GM04503 (cell line): ENCODE data around the gene GLRA3.
"Not testable (repeated sequence)": the region's sequence is repeated elsewhere in the genome, so short reads cannot be mapped to it uniquely, and the experiment has no call there.

Experiments
- DNase-seq: peaks from one replicate; pipeline ENCODE4 v3.0.0-alpha.2; 2012; ENCODE audit warnings: low read depth

The GLRA3 gene

DNA sequence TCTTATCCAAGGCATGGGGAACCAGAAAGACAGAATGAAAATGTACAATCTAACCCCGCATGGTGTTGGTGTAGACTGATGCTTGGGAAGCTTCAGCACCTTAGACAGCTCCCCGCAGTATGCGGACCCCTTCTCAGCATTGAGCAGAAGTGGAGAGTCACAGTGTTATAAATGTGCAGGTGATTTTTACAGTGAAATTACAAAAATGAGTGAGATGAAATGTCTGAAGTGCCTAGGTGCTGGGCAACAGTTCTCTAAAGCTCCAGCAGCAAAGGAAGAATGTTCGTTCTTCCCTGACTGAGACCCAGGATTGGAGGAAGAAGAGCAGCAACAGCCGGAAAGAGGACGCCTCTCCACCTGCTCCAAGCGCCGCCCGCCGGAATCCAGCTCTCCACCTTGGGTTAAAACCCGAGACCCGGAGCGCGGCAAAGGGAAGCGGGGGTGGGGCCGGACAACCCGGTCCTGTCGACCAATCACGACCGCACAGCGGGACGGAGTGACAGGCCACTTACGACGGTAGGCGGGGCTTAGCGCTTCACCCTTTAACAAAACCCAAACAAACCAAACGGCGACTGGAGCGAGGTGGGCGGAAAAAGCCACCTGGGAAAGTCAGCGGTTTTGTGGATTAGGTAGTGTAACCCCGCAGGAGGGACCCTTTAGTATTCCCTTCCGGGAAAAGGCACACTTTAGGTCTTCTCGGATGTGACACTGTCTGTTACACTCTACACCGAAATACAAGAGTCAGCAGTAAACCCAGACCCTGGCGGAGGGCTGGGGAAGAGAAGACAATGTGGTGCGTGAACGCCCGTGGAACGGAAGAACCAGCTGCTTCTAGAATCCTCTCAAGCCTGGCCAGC, at the start of gene GLRA3:
GLRA3 (minus strand) TSS at position 403 of the 857 bp plus-strand sequence. CDS start 436 bp downstream, outside the sequence.
- DNase-seq = no peak

DNA sequence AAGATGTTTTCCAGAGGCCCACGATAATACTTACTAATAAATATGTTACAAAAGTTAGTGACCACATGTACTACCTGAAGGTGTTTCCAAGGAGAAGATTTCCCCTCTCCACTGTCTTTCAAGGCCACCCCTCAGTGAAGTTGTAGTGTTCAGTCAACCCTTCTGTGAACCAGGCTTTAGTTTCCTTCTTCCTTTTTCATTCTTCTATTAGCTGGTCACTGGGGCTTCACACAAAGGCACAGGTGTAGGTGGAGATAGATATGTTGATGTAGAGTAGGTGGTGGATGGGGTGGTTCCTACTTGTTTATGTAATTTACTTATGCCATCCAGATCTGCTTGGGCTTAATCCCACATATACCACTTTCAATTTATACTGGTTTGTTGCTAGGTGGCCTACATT, 45.9 kb upstream of the GLRA3 start:
- DNase-seq = no peak

DNA sequence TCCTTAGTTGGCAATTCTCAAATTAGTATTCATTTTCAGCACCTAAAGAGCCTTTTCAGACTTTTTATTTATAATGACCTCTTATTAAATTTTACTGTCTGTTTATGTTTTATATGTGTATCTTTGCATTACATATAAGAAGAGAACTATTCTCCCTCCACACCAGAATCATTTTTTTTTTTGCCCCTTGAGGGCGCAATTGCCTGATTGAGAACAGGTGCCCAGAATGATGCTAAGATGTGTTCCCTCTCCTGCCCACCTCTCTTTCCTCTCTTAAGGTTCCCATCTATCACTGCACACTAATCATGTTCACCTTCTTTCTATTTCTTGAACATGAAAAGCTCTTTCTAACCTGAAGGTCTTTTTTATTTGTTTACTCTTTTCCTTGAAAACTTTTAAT, 44.9 kb upstream of the GLRA3 start:
- no peak for DNase-seq

DNA sequence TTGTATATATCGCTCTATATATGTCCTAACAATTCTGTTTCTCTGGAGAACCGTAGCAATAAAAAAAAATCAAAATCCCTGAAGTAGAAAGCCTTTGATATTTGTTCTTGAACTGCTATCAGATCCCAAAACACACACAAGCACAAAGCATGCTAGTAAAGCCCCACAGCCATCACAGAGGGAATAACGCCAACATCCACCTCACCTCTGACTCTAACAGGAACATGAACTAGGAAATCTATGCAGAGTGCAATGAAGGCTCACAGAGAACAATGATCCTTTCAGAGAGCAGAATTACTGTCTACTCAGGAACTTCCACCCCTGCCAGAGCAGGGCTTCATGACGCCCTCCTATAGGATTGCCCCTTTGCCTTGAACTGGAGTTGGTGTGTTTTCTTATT, 44.1 kb upstream of the GLRA3 start:
- DNase-seq = not testable (repeated sequence)

DNA sequence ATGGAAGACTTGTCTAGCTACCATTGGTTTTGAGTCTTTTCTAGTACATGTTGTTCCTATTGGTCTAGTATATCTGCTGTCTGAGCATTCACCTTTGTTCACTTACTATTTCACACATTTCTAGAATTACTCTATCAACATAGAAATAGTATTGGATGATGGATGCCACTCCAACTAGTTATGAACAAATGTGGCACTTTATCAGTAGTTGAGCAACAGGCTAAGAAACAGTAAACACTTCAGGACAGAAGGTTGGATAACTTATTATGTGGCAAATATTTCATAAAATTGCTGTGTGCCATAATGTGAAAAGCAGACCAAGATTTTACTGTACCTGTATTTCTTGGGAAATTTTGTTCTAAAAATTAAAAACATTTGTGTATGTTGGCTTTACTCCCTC, 42.4 kb upstream of the GLRA3 start:
- DNase-seq = no peak

DNA sequence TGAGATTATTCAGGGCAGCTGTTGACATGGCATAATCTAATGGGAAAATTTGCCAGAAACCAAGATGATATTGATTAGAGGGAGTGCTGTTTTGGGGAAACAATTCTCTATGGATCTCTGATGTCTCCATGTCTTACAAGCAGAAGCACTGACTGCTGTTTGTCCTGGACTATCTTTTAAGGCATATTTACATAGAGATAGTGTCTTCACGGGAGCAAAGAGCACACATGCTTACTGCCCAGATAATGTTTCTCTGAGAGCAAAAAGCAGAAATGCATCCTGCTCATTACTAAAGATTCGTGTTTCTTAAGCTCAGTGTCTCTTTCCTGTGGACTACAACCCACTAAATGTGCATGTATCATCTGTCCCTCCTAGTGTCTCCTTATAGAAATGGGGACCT, 41.3 kb upstream of the GLRA3 start:
- DNase-seq = no peak

DNA sequence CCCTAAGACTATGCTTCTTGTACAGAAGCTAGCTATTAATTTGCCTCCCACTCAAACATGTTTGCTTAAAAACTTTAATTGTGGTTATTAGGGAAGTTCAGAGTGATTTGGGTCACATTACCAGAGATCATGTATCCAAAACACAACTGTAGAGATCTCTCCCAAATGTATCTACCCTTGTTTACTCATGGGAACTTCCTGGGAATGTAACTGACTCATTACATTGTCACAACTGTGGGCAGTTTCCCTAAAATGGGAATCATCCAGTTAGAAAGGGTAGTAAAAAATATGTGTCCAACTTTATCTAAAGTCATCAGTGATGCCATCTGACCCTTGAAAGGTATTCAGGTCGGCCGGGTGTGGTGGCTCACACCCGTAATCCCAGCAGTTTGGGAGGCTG, 40.3 kb upstream of the GLRA3 start:
- DNase-seq = no peak

DNA sequence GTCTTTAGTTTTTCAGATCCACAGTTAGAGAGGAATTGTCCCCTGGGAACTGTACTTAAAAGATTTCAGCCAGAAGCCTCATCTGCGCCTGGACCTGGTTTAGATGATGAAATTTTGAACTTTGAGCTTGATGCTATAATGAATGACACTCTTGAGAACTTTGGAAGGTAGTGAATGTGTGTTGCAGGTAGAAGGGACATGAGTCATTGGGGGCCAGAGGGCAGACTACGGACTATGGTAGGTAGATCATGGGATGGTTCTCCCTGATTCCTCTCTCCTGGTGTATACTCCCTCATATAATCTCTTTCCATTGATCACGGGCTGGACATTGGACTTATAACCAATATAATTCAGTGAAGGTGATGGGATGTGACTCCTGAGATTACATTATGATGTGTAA, 38.9 kb upstream of the GLRA3 start:
- DNase-seq = no peak

DNA sequence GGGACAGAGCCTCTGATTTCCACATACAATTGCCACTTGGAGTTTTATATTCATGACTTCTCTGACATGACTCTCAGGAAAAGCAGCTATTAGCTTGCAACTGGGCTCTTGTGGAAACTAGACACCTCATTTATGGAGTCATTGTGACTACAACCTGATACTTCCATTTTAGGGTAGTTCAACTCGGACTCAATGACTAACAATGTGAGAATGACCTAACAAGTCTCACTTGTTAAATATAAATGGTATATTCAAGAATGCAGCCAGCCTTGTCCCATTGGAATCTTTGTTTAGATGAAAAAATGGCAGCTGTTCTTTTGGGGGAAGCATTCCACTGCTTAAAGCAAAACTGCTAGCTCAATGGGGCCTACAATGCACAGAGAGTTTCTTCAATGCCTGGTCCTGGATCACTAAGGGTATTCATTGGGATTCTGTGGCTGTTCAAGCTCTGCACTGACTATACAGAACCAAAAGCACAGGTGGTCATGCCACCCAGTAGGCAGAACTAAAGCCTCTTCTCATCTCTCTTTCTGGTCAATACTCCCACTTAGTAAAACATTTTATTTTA, 36.5 kb upstream of the GLRA3 start:
- no peak for DNase-seq

DNA sequence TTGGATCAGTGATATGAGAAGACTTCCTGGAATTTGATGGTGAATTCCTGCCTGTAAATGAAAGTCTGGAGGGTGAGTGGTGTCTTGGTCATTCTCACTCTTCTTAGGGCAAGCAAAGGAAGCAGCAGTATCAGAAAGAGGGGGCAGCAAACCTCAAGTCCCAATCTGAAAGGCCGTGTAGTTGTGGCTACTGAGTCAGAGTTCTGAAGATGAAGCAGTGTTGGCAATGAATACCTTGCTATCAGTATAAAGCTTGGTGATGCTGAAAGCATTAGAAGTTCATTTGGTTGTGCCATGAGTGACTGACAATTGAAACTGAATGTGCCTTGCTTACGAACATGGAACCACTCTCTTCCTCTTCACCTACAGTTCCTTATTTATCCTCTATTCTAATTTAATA, 35.0 kb upstream of the GLRA3 start:
- DNase-seq = no peak

DNA sequence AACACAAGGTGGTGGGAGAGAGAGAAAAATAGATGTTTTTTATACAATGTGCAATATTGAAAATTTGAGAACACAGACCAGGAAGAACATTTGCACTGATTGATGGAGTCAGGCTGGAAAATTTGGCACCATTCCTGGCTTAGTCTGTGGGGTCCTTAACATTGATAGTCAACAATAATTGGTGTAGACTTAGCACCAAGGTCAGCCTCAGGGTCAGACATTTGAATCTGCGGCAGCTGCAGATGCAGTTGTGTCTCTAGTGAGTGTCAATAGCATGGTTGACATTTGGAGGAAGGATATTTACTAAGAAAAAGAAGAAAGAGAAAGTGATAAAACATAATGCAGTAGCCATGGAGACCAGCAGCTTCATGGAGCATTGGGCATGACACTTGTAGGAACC, 31.5 kb upstream of the GLRA3 start:
- DNase-seq = no peak

DNA sequence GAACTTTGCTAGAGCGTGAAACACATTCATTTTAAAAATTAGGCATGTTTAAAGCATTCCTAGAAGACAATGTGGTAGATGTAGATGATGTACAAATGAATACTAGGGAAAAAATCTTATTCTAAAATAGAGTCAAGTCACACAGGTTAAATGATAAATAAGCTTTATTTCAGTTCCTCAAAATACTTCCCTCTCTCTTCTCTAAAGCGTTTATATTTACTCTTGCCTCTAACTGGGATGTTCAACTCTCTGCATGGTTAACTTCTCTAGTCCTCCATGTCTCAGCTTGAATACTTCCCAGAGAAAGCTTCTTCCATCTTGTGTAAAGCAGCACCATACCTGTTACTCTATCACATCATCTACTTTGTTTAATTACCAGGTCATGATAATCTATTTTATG, 30.9 kb upstream of the GLRA3 start:
- DNase-seq = no peak

DNA sequence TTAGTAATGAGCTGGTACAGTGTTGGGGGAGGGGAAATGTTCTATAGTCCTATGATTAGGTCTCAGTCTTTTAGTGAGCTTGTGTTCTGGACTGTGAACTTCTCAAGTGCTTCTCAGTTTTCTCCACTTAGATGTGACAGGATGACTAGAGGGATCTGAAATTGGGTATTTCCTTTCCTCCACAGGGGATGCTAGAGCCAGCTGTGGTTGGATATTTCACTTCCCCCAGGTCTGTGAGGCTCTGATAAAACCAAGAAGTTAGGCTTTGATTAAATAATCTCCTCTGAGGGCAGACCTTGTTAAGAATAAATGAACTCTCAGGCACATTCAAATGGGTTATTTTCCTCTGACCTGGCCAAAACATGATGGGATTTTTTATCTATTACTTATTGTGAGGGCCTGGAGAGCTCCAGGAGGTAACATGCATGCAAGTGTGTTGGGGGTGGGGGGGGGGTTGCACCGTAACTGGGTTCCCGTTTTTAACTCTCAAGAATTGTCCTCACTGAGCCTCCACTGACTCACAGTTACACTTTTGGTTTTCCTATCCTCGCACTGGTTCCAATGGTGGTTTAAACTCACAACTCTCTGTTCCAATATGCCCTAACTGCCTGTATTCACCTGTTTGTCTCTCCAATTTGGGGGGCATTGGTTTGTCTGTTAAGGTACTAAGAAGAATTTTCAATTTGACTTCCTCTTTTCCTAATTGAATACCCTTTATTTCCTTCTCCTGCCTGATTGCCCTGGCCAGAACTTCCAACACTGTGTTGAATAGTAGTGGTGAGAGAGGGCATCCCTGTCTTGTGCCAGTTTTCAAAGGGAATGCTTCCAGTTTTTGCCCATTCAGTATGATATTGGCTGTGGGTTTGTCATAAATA, 28.1 kb upstream of the GLRA3 start:
- DNase-seq = no peak

DNA sequence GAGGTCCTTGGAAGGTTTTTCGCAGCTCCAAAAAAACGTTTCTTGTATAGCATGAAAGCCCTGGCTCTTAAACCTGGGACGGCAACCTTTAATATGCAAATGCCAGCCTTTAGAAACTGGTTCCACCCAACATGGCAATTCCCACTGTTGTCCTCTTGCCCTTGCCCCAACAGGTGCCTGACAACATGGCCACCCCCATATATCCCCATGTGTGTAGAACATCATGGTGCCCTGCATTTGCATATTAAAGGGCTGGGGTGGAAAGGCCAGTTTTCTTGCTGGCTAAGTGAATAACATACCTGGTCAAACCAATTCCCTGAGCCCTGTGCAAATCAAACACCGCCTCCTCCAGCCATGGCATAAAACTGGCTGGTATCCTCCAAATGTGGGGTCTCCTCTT, 26.0 kb upstream of the GLRA3 start:
- DNase-seq = no peak

DNA sequence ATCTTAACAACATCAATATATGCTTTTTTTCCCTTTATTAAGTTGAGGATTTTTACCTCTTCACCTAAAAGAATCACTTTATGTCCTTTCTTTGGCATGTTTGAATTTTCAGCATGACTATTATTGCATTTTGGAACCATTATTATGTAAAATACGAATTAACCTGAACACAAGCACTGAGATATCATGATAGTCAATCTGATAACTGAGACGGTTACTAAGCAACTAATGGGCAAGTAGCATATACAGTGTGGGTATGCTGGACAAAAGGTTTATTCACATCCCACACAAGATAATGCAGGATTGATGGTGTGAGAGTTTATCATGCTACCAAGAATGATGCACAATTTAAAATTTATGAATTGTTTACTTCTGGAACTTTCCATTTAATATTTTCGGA, 24.6 kb upstream of the GLRA3 start:
- no peak for DNase-seq

DNA sequence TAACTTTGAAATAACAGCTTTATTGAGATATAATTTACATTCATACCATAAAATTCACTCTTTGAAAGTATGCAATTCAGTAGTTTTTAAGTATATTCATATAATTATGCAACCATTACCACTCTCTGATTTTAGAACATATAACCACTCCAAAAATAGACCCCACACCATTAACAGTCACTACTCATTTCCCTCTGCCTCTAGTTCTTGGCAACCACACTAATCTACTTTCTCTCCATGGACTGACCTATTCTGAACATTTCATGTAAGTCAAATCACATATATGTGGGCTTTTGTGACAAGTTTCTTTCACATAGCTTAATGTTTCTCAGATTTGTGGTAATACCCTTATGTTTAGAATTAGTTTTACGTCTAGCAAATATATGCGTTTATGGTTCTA, 19.5 kb upstream of the GLRA3 start:
- no peak for DNase-seq

DNA sequence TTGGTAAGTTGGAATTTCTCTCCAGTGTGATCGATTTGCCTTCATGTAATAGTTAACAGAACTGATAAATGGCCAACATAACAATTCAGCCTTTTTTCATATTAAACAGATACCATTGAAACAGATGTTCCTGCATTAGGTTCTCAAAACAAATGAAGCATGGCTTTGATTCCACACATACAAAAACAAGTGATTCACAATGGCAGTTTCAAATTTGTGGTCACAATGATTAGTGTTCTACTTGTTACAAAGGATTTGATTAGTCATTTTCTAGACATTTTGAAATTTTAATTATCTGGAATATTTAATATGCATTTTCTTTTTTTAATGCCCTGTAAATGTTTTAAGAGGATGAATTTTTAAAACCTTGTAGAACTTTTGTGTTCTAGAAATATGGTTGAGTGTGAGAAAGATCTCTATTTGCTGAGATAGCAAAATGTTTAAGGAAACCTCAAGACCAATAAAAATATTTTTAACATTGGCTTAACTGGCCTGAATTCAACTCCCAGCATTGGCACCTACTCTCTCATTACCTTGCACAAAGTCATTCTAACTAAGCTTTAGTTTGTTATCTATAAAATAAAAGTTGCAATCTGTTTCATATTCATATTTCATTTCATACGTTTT, 18.9 kb upstream of the GLRA3 start:
- DNase-seq = no peak

DNA sequence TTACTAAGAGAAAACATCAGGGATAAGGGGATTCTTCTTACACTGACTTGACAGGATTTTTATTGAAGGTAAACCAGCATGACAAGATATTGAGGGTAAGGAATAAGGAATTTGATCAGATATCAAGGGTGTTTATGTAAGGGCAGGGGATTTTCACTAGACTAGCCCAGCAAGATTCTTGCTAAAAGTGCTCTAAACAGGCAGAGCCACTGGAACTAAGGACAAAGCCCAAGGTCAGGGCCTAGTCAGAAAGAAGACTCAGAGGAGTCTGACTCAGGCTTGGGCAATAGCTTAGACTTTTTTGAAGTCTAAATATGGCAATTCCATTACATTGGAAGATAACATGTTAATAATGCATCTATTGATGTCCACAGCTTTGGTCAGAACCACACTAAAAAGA, 6.5 kb upstream of the GLRA3 start:
- no peak for DNase-seq

DNA sequence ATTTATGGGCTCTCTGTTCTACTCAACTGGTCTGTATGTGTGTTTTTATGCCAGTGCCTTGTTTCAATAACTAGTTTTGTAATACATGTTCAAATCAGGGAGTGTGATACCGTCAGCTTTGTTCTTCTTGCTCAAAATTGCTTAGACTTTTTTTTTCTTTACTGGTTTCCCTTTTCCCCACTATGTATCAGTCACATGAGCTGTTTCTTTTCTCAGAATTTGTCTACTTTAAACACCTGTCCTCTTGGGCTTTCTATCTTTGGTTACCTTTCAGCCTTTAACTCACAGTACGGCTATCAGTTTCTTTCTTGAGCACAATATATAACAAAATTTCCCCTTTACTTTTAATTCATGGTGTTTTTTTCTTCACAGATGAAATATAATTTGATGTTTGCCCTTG, 5.4 kb upstream of the GLRA3 start:
- DNase-seq = no peak

DNA sequence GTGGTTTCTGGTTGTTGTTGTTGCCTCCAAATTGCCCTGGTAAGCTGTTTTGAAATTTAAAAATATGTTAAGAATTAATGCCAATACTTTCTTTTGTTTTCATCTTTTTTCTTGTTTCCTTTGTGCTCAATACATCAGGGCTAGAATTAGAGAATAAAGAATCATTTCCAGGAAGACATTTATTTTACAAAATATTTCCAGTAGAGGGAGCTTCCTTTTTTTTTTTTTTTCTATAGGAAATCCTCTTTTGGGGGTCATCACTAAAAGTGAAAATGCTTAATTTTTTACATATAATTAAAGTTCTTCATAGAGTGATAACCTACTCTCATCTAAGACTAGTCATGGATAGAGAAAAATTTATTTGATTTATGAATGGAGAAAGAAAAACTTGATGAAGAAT, 2.4 kb downstream of the GLRA3 start:
- DNase-seq = no peak

DNA sequence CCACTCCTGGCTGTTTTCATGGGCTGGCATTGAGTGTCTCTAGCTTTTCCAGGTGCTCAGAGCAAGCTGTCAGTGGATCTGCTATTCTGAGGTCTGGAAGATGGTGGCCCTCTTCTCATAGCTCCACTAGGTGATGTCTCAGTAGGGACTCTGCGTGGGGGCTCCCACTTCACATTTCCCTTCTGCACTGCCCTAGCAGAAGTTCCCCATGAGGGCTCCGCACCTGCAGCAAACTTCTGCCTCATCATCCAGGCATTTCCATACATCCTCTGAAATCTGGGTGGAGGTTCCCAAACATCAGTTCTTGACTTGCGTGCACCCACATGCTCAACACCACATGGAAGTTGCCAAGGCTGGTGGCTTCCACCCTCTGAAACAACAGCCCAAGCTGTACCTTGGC, 13.8 kb downstream of the GLRA3 start:
- no peak for DNase-seq

DNA sequence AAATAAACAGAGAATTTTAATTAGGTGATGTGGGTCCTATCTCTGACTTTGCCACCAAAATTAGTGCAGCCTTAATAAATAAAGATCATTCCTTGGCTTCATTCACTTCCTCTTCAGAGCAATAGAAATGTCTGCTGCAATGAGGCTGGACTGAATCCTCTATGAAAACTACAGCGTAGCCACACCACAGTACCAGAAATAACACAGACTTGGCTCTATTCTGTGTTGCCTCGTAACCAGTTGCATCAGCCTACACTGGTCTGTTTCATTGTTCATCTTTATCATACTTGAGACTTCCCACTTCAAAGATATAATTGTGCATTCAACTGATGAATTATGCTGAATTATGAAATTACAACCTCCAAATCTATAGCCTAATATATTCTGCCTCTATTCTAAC, 15.8 kb downstream of the GLRA3 start:
- DNase-seq = no peak

DNA sequence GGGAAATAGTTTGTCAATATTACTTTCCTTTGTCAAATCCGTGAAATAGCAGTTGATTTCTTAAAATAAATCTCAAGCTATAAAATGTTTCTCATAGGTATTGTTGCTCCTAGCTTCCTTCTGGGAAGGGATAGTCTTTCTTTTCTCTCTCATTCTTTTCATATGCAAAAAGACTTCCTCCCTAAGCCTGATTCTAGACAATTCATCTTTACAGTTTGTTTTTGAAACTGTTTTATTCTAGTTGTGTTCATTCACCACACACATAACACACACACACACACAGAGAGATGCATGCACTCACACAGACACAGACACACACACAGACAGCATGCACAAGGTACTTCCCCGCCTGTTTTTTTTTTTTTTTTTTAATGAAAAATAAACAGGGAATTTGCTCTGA, 18.2 kb downstream of the GLRA3 start:
- DNase-seq = no peak
